Measurements from ENCODE around the gene TCAP. TPM values are rescaled to one million over a fixed set of nuclear protein-coding genes. Genes with fewer than 3 reads are reported as not detected.
A peak's percentile ranks its signal among the peaks of the same experiment; 100 is the strongest.

Gene TCAP
- total RNA-seq, 2 donors from 2014 or later = 1.5 to 1.9 TPM

- Histone ChIP-seq H3K4me1 (ENCODE audit: control insufficient read depth, insufficient read depth, low read length) (peaks cover 10% of the 10 kb centered on the region), H3K36me3 (ENCODE audit: control insufficient read depth, insufficient read depth, low read length) (no peaks in the 10 kb centered on the region), H3K27ac (ENCODE audit: low read depth, low read length) (no peak overlapping the region), H3K9ac (ENCODE audit: extremely low read depth, low read length, poor library complexity, severe bottlenecking) (no peak overlapping the region), H3K4me3 (ENCODE audit: low read length) (no peak overlapping the region), H3K9me3 (ENCODE audit: control insufficient read depth, low read length) (no peaks in the 10 kb centered on the region), H3K27me3 (ENCODE audit: control insufficient read depth, insufficient read depth, low read length, poor library complexity, severe bottlenecking) (peaks cover 21% of the 10 kb centered on the region)
- no peak overlapping the region for H3K27ac Mint-ChIP-seq
- H3K4me1 Mint-ChIP-seq = peaks cover 34% of the 10 kb centered on the region
- H3K9me3 Mint-ChIP-seq = no peaks in the 10 kb centered on the region
- H3K36me3 Mint-ChIP-seq (ENCODE audit: low read depth) = no peaks in the 10 kb centered on the region
- 25 to 41% methylated on average over 4 to 6 of the region's 6 CpGs for WGBS, 2 experiments (ENCODE audit: insufficient coverage in 1 of 2, insufficient read length in 1 of 2)
- peak; percentile 86 for DNase-seq
- H3K4me3 Mint-ChIP-seq = no peak overlapping the region
- no peak for TF ChIP-seq CTCF (conservative IDR thresholded peaks at IDR 0.05)
- H3K27me3 Mint-ChIP-seq (ENCODE audit: insufficient read depth) = peaks cover 22% of the 10 kb centered on the region
These were observed 33.7 kb upstream of the TCAP start for GRCh38 chr17:39631403-39631802.

- no peak overlapping the region for H3K4me3 Mint-ChIP-seq
- Histone ChIP-seq H3K36me3 (ENCODE audit: control insufficient read depth, insufficient read depth, low read length) (no peaks in the 10 kb centered on the region), H3K27me3 (ENCODE audit: control insufficient read depth, insufficient read depth, low read length, poor library complexity, severe bottlenecking) (peaks cover 12% of the 10 kb centered on the region), H3K9ac (ENCODE audit: extremely low read depth, low read length, poor library complexity, severe bottlenecking) (no peak overlapping the region), H3K9me3 (ENCODE audit: control insufficient read depth, low read length) (no peaks in the 10 kb centered on the region), H3K4me3 (ENCODE audit: low read length) (no peak overlapping the region), H3K27ac (ENCODE audit: low read depth, low read length) (no peak overlapping the region), H3K4me1 (ENCODE audit: control insufficient read depth, insufficient read depth, low read length) (peaks cover 10% of the 10 kb centered on the region)
- no peaks in the 10 kb centered on the region for H3K36me3 Mint-ChIP-seq (ENCODE audit: low read depth)
- no peaks in the 10 kb centered on the region for H3K9me3 Mint-ChIP-seq
- peaks cover 16% of the 10 kb centered on the region for H3K27me3 Mint-ChIP-seq (ENCODE audit: insufficient read depth)
- DNase-seq = peak; percentile 63
- H3K27ac Mint-ChIP-seq = no peak overlapping the region
- TF ChIP-seq CTCF (conservative IDR thresholded peaks at IDR 0.05) = no peak
- H3K4me1 Mint-ChIP-seq = peaks cover 35% of the 10 kb centered on the region
- WGBS, 2 experiments (ENCODE audit: insufficient coverage in 1 of 2, insufficient read length in 1 of 2) = 83 to 93% methylated on average over 7 to 13 of the region's 13 CpGs
These were observed 32.8 kb upstream of the TCAP start for GRCh38 chr17:39632153-39632941.

- Mint-ChIP-seq H3K27ac (no peak overlapping the region), H3K4me1 (peaks cover 37% of the 10 kb centered on the region), H3K4me3 (no peak overlapping the region), H3K27me3 (ENCODE audit: insufficient read depth) (peaks cover 6% of the 10 kb centered on the region), H3K9me3 (no peaks in the 10 kb centered on the region), H3K36me3 (ENCODE audit: low read depth) (no peaks in the 10 kb centered on the region)
- 88 to 95% methylated on average over 6 to 8 of the region's 8 CpGs for WGBS, 2 experiments (ENCODE audit: insufficient coverage in 1 of 2, insufficient read length in 1 of 2)
- no peaks in the 10 kb centered on the region for H3K27me3 ChIP-seq (ENCODE audit: control insufficient read depth, insufficient read depth, low read length, poor library complexity, severe bottlenecking)
- TF ChIP-seq CTCF (conservative IDR thresholded peaks at IDR 0.05) = no peak
- H3K27ac ChIP-seq (ENCODE audit: low read depth, low read length) = no peak overlapping the region
- no peaks in the 10 kb centered on the region for H3K36me3 ChIP-seq (ENCODE audit: control insufficient read depth, insufficient read depth, low read length)
- no peak for DNase-seq
- no peaks in the 10 kb centered on the region for H3K9me3 ChIP-seq (ENCODE audit: control insufficient read depth, low read length)
- H3K4me1 ChIP-seq (ENCODE audit: control insufficient read depth, insufficient read depth, low read length) = peaks cover 1% of the 10 kb centered on the region
- no peak overlapping the region for H3K9ac ChIP-seq (ENCODE audit: extremely low read depth, low read length, poor library complexity, severe bottlenecking)
- no peak overlapping the region for H3K4me3 ChIP-seq (ENCODE audit: low read length)
These were observed 31.5 kb upstream of the TCAP start for GRCh38 chr17:39633570-39634183.

All from endodermal cell (in vitro differentiated cells).